Epithelial cell of prostate (primary cell): ENCODE results near the gene CBX5.
A peak's percentile ranks its signal among the peaks of the same experiment; 100 is the strongest.
"Not testable (repeated sequence)": the region's sequence is repeated elsewhere in the genome, so short reads cannot be mapped to it uniquely, and the experiment has no call there.

Source experiments
- DNase-seq: peaks from one replicate; pipeline ENCODE4 v3.0.0-alpha.2; 2011; ENCODE audit warnings: low read depth, low spot score
- H3K27ac ChIP-seq: fragments of 450-650 bp; 2 replicates; pipeline ENCODE4 v1.5.1; 2017; ENCODE audit warnings: mild to moderate bottlenecking

Gene CBX5

GRCh38 chr12:54229624-54230212 is 50.2 kb downstream of the CBX5 start:
- H3K27ac ChIP-seq: peak overlapping the region; percentile 45
- DNase-seq: no peak

GRCh38 chr12:54228471-54228870 is 51.5 kb downstream of the CBX5 start:
- H3K27ac ChIP-seq: no peak overlapping the region
- no peak for DNase-seq

GRCh38 chr12:54227927-54228326 is 52.0 kb downstream of the CBX5 start:
- DNase-seq, H3K27ac ChIP-seq: not testable (repeated sequence)

- DNase-seq: no peak
- H3K27ac ChIP-seq: no peak overlapping the region
Observed at GRCh38 chr12:54227376-54227775, 52.5 kb downstream of the CBX5 start.

GRCh38 chr12:54225666-54226065 is 54.3 kb downstream of the CBX5 start:
- no peak overlapping the region for H3K27ac ChIP-seq
- DNase-seq: no peak

GRCh38 chr12:54222609-54223008 is 57.3 kb downstream of the CBX5 start:
- DNase-seq: no peak
- peak overlapping the region; percentile 57 for H3K27ac ChIP-seq

- no peak overlapping the region for H3K27ac ChIP-seq
- DNase-seq: no peak
Observed at GRCh38 chr12:54221402-54221984, 58.4 kb downstream of the CBX5 start.

GRCh38 chr12:54220567-54220966 is 59.4 kb downstream of the CBX5 start:
- H3K27ac ChIP-seq: no peak overlapping the region
- DNase-seq: no peak

- H3K27ac ChIP-seq: no peak overlapping the region
- no peak for DNase-seq
Observed at GRCh38 chr12:54220092-54220557, 59.8 kb downstream of the CBX5 start.

- no peak overlapping the region for H3K27ac ChIP-seq
- DNase-seq: no peak
Observed at GRCh38 chr12:54217774-54218241, 62.1 kb downstream of the CBX5 start.

GRCh38 chr12:54216797-54217661 is 62.9 kb downstream of the CBX5 start:
- DNase-seq: no peak
- H3K27ac ChIP-seq: no peak overlapping the region

- no peak overlapping the region for H3K27ac ChIP-seq
- no peak for DNase-seq
Observed at GRCh38 chr12:54215989-54216796, 63.7 kb downstream of the CBX5 start.

- no peak for DNase-seq
- no peak overlapping the region for H3K27ac ChIP-seq
Observed at GRCh38 chr12:54214553-54215406, 65.1 kb downstream of the CBX5 start.

- no peak overlapping the region for H3K27ac ChIP-seq
Observed at GRCh38 chr12:54213079-54213478, 66.8 kb downstream of the CBX5 start.

GRCh38 chr12:54211920-54212319 is 68.0 kb downstream of the CBX5 start:
- H3K27ac ChIP-seq: no peak overlapping the region
- DNase-seq: no peak

More at GRCh38 chr12:54213079-54213478, 66.8 kb downstream of the CBX5 start:
- no peak for DNase-seq

- no peak overlapping the region for H3K27ac ChIP-seq
- no peak for DNase-seq
Observed at GRCh38 chr12:54210400-54210790, 69.5 kb downstream of the CBX5 start.

- H3K27ac ChIP-seq: no peak overlapping the region
- DNase-seq: no peak
Observed at GRCh38 chr12:54208591-54208990, 71.3 kb downstream of the CBX5 start.

GRCh38 chr12:54207539-54208294 is 72.2 kb downstream of the CBX5 start:
- DNase-seq: no peak
- no peak overlapping the region for H3K27ac ChIP-seq

GRCh38 chr12:54206791-54207190 is 73.1 kb downstream of the CBX5 start:
- DNase-seq: no peak

More at GRCh38 chr12:54206791-54207190, 73.1 kb downstream of the CBX5 start:
- H3K27ac ChIP-seq: no peak overlapping the region
